Fibroblast of gingiva (primary cell): ENCODE results near the gene ENTREP1.

Experiments
- DNase-seq: peaks from one replicate; pipeline ENCODE4 v3.0.0-alpha.2; 2011; ENCODE audit warnings: low read depth

The ENTREP1 gene

GRCh38 chr9:69364510-69365150 lies 39.6 kb downstream of the ENTREP1 start:
- DNase-seq, result no peak

- no peak for DNase-seq
Measured at GRCh38 chr9:69370430-69370829, 45.4 kb downstream of the ENTREP1 start.

GRCh38 chr9:69371001-69371400 lies 46.0 kb downstream of the ENTREP1 start:
- no peak for DNase-seq

GRCh38 chr9:69376651-69377050 lies 51.6 kb downstream of the ENTREP1 start:
- peak; percentile 81 for DNase-seq

GRCh38 chr9:69377291-69377690 lies 52.3 kb downstream of the ENTREP1 start:
- DNase-seq, result no peak

GRCh38 chr9:69377981-69378380 lies 53.0 kb downstream of the ENTREP1 start:
- DNase-seq, result no peak

GRCh38 chr9:69379270-69379982 lies 54.4 kb downstream of the ENTREP1 start:
- DNase-seq, result peak; percentile 11

- DNase-seq, result no peak
Measured at GRCh38 chr9:69380301-69380700, 55.3 kb downstream of the ENTREP1 start.

GRCh38 chr9:69380811-69381210 lies 55.8 kb downstream of the ENTREP1 start:
- DNase-seq, result no peak

GRCh38 chr9:69382135-69382534 lies 57.1 kb downstream of the ENTREP1 start:
- DNase-seq, result no peak

GRCh38 chr9:69385581-69386033 lies 60.6 kb downstream of the ENTREP1 start:
- no peak for DNase-seq

- no peak for DNase-seq
Measured at GRCh38 chr9:69386651-69387050, 61.6 kb downstream of the ENTREP1 start.

GRCh38 chr9:69388596-69388995 lies 63.6 kb downstream of the ENTREP1 start:
- DNase-seq, result no peak

GRCh38 chr9:69389437-69389995 lies 64.5 kb downstream of the ENTREP1 start:
- no peak for DNase-seq

- DNase-seq, result no peak
Measured at GRCh38 chr9:69391487-69391886, 66.5 kb downstream of the ENTREP1 start.

- no peak for DNase-seq
Measured at GRCh38 chr9:69391946-69392345, 66.9 kb downstream of the ENTREP1 start.

GRCh38 chr9:69392826-69393225 lies 67.8 kb downstream of the ENTREP1 start:
- DNase-seq, result no peak

GRCh38 chr9:69393425-69393824 lies 68.4 kb downstream of the ENTREP1 start:
- no peak for DNase-seq

GRCh38 chr9:69395718-69396117 lies 70.7 kb downstream of the ENTREP1 start:
- DNase-seq, result no peak

- no peak for DNase-seq
Measured at GRCh38 chr9:69396759-69397158, 71.7 kb downstream of the ENTREP1 start.

GRCh38 chr9:69397384-69398214 lies 72.6 kb downstream of the ENTREP1 start:
- DNase-seq, result peak; percentile 23

- no peak for DNase-seq
Measured at GRCh38 chr9:69400470-69400869, 75.5 kb downstream of the ENTREP1 start.
